D721Med (cell line): ENCODE measurements around the gene TMEM131L.
"Not testable (repeated sequence)": the region's sequence is repeated elsewhere in the genome, so short reads cannot be mapped to it uniquely, and the experiment has no call there.

ENCODE experiments used
- DNase-seq: peaks from one replicate; pipeline ENCODE4 v3.0.0; 2011; ENCODE audit warnings: low spot score; ENCODE audit not compliant: insufficient read length
- FAIRE-seq: peaks from 2 replicates; lab custom pipeline; 2011; peaks lifted over from hg19 to GRCh38; lab: Jason Lieb, UNC
- CTCF ChIP-seq: IDR thresholded peaks from 2 replicates; pipeline ENCODE4 v1.5.1; 2012; ENCODE audit warnings: mild to moderate bottlenecking, control low read depth; ENCODE audit not compliant: insufficient read depth; ENCODE audit errors: missing control alignments

The TMEM131L gene

GRCh38 chr4:153543351-153543750 lies 77.2 kb downstream of the TMEM131L start:
- DNase-seq, result no peak
- no peak for FAIRE-seq
- TF ChIP-seq CTCF, result no peak

- no peak for FAIRE-seq
- no peak for DNase-seq
- TF ChIP-seq CTCF, result no peak
Observed at GRCh38 chr4:153545822-153546221, 79.7 kb downstream of the TMEM131L start.

- TF ChIP-seq CTCF, result no peak
- FAIRE-seq, result no peak
- DNase-seq, result no peak
Observed at GRCh38 chr4:153546280-153546679, 80.1 kb downstream of the TMEM131L start.

- no peak for TF ChIP-seq CTCF
- no peak for FAIRE-seq
- DNase-seq, result no peak
Observed at GRCh38 chr4:153547520-153547919, 81.4 kb downstream of the TMEM131L start.

- FAIRE-seq, DNase-seq: not testable (repeated sequence)
Observed at GRCh38 chr4:153548907-153549306, 82.7 kb downstream of the TMEM131L start.

- no peak for TF ChIP-seq CTCF
- FAIRE-seq (no peak), DNase-seq (no peak)
Observed at GRCh38 chr4:153549405-153549804, 83.2 kb downstream of the TMEM131L start.

GRCh38 chr4:153553155-153553818 lies 87.1 kb downstream of the TMEM131L start:
- no peak for TF ChIP-seq CTCF
- DNase-seq (no peak), FAIRE-seq (no peak)

GRCh38 chr4:153553819-153554170 lies 87.6 kb downstream of the TMEM131L start:
- FAIRE-seq, result no peak

More at GRCh38 chr4:153553819-153554170, 87.6 kb downstream of the TMEM131L start:
- TF ChIP-seq CTCF, result no peak
- no peak for DNase-seq
